ENCODE measurements around the gene EYA2. TPM values are rescaled to one million over a fixed set of nuclear protein-coding genes. Genes with fewer than 3 reads are reported as not detected.

EYA2 gene
- total and polyA plus RNA-seq, 4 donors: 0.17 to 0.54 (median 0.23) TPM; not detected in 1

- TF ChIP-seq SP1 (IDR thresholded peaks at IDR 0.05) (no peak), EGR1 (IDR thresholded peaks at IDR 0.05; ENCODE audit: low read depth in 2 of 2) (no peak), HNF4G (IDR thresholded peaks at IDR 0.05) (no peak), YY1 (IDR thresholded peaks at IDR 0.05) (peak; percentile 48), JUND (IDR thresholded peaks at IDR 0.05) (peak in 1 of 2 donors; percentile 26), CTCF (IDR thresholded peaks at IDR 0.05; ENCODE audit: low read depth, low read length, missing input control) (no peak)
Observed at GRCh38 chr20:46923550-46923949, 28.9 kb downstream of the EYA2 start (continued).

GRCh38 chr20:46928580-46929132 is 34.0 kb downstream of the EYA2 start:
- peak overlapping the region in 1 of 2 donors; percentile 50 for H3K27ac ChIP-seq (ENCODE audit: low read depth in 1 of 2, low read length in 2 of 2)

GRCh38 chr20:46929902-46930301 is 35.3 kb downstream of the EYA2 start:
- no peaks in the 10 kb centered on the region for H3K36me3 ChIP-seq (ENCODE audit: control insufficient read depth in 4 of 4, insufficient read depth in 3 of 4, low read depth in 1 of 4, low read length in 3 of 4)
- no peaks in the 10 kb centered on the region for H3K9me3 ChIP-seq (ENCODE audit: control insufficient read depth in 4 of 4, low read length in 3 of 4)
- no peaks in the 10 kb centered on the region for H3K4me1 ChIP-seq (ENCODE audit: control insufficient read depth in 4 of 4, insufficient read depth in 4 of 4, low read length in 3 of 4)
- TF ChIP-seq EGR1 (IDR thresholded peaks at IDR 0.05; ENCODE audit: low read depth in 2 of 2) (no peak), NR2F2 (IDR thresholded peaks at IDR 0.05) (no peak)
- H3K27ac ChIP-seq (ENCODE audit: low read depth in 1 of 2, low read length in 2 of 2): no peak overlapping the region
- no peaks in the 10 kb centered on the region for H3K27me3 ChIP-seq (ENCODE audit: control insufficient read depth in 4 of 4, insufficient read depth in 4 of 4, low read length in 3 of 4)
- DNase-seq (ENCODE audit: low spot score): no peak
- H3K4me3 ChIP-seq (ENCODE audit: low read depth in 1 of 3, low read length in 3 of 3): no peak overlapping the region
- WGBS: 95% methylated on average over 1 of the region's 1 CpG
- no peak overlapping the region for H3K9ac ChIP-seq (ENCODE audit: low read depth in 1 of 2, low read length in 2 of 2)

More at GRCh38 chr20:46928580-46929132, 34.0 kb downstream of the EYA2 start:
- H3K4me1 ChIP-seq (ENCODE audit: control insufficient read depth in 4 of 4, insufficient read depth in 4 of 4, low read length in 3 of 4): no peaks in the 10 kb centered on the region
- H3K9ac ChIP-seq (ENCODE audit: low read depth in 1 of 2, low read length in 2 of 2): no peak overlapping the region
- no peak for DNase-seq (ENCODE audit: low spot score)
- H3K27me3 ChIP-seq (ENCODE audit: control insufficient read depth in 4 of 4, insufficient read depth in 4 of 4, low read length in 3 of 4): no peaks in the 10 kb centered on the region
- no peaks in the 10 kb centered on the region for H3K9me3 ChIP-seq (ENCODE audit: control insufficient read depth in 4 of 4, low read length in 3 of 4)
- TF ChIP-seq REST (IDR thresholded peaks at IDR 0.05) (no peak), HNF4A (conservative IDR thresholded peaks at IDR 0.05) (peak in 1 of 2 donors; percentile 43)
- no peaks in the 10 kb centered on the region for H3K36me3 ChIP-seq (ENCODE audit: control insufficient read depth in 4 of 4, insufficient read depth in 3 of 4, low read depth in 1 of 4, low read length in 3 of 4)
- 65% methylated on average over 12 of the region's 12 CpGs for WGBS
- H3K4me3 ChIP-seq (ENCODE audit: low read depth in 1 of 3, low read length in 3 of 3): no peak overlapping the region

GRCh38 chr20:46930640-46931339 is 36.1 kb downstream of the EYA2 start:
- Histone ChIP-seq H3K4me1 (ENCODE audit: control insufficient read depth in 4 of 4, insufficient read depth in 4 of 4, low read length in 3 of 4) (no peaks in the 10 kb centered on the region), H3K4me3 (ENCODE audit: low read depth in 1 of 3, low read length in 3 of 3) (no peak overlapping the region), H3K27me3 (ENCODE audit: control insufficient read depth in 4 of 4, insufficient read depth in 4 of 4, low read length in 3 of 4) (no peaks in the 10 kb centered on the region), H3K27ac (ENCODE audit: low read depth in 1 of 2, low read length in 2 of 2) (no peak overlapping the region), H3K36me3 (ENCODE audit: control insufficient read depth in 4 of 4, insufficient read depth in 3 of 4, low read depth in 1 of 4, low read length in 3 of 4) (no peaks in the 10 kb centered on the region), H3K9me3 (ENCODE audit: control insufficient read depth in 4 of 4, low read length in 3 of 4) (no peaks in the 10 kb centered on the region), H3K9ac (ENCODE audit: low read depth in 1 of 2, low read length in 2 of 2) (no peak overlapping the region)
- WGBS: 56% methylated on average over 9 of the region's 9 CpGs
- no peak for DNase-seq (ENCODE audit: low spot score)
- no peak for TF ChIP-seq CTCF (IDR thresholded peaks at IDR 0.05; ENCODE audit: low read depth, low read length, missing input control)
- no peak for TF ChIP-seq MAX (IDR thresholded peaks at IDR 0.05)
- TF ChIP-seq EGR1 (IDR thresholded peaks at IDR 0.05; ENCODE audit: low read depth in 2 of 2): no peak
- TF ChIP-seq TAF1 (conservative IDR thresholded peaks at IDR 0.05): no peak
- no peak for TF ChIP-seq JUND (IDR thresholded peaks at IDR 0.05)
- no peak for TF ChIP-seq REST (IDR thresholded peaks at IDR 0.05)
- TF ChIP-seq RXRA (IDR thresholded peaks at IDR 0.05): no peak
